Measurements from ENCODE around the gene FBXO41.

The FBXO41 gene

GRCh38 chr2:73250872-73251846, 33.1 kb downstream of the FBXO41 start:
- Histone ChIP-seq H3K79me1 (ENCODE audit: low read length) (no peaks in the 10 kb centered on the region), H2BK120ac (ENCODE audit: insufficient read depth, low read length, poor library complexity) (no peak overlapping the region), H3K4me3 (ENCODE audit: low read depth, low read length) (no peak overlapping the region), H3K9me3 (ENCODE audit: insufficient read depth, low read depth, low read length) (no peaks in the 10 kb centered on the region), H3K4me2 (ENCODE audit: low read length) (no peak overlapping the region), H4K12ac (ENCODE audit: low read depth, low read length) (no peak overlapping the region), H3K27ac (ENCODE audit: low read depth, low read length) (no peak overlapping the region), H2AK5ac (ENCODE audit: low read length) (no peak overlapping the region), H3K18ac (ENCODE audit: low read length) (no peak overlapping the region), H3K4me1 (ENCODE audit: control insufficient read depth in 1 of 2, insufficient read depth in 2 of 2, low read length in 2 of 2) (no peaks in the 10 kb centered on the region), H2BK12ac (ENCODE audit: low read length) (no peak overlapping the region), H2BK5ac (ENCODE audit: low read depth, low read length, poor library complexity) (no peak overlapping the region), H3K9ac (ENCODE audit: low read length) (no peak overlapping the region), H3K23ac (ENCODE audit: low read length) (no peak overlapping the region), H3K79me2 (ENCODE audit: control insufficient read depth, insufficient read depth, low read length, poor library complexity) (no peaks in the 10 kb centered on the region), H3K14ac (ENCODE audit: low read length) (no peak overlapping the region), H3K27me3 (ENCODE audit: insufficient read depth, low read length) (no peaks in the 10 kb centered on the region), H4K91ac (ENCODE audit: low read depth, low read length) (no peak overlapping the region), H2AFZ (ENCODE audit: insufficient read depth, low read length, poor library complexity) (no peak overlapping the region), H3K4ac (ENCODE audit: low read depth, low read length) (no peak overlapping the region), H4K8ac (ENCODE audit: low read depth, low read length) (no peak overlapping the region), H3K36me3 (ENCODE audit: control insufficient read depth in 1 of 2, insufficient read depth in 2 of 2, low read length in 2 of 2) (peaks cover 49 to 76% of the 10 kb centered on the region in 2 experiments)
- WGBS (ENCODE audit: extremely low coverage, insufficient coverage, insufficient read length) = no CpG with 5 or more reads among the region's 17 CpGs
- DNase-seq = no peak

GRCh38 chr2:73249636-73250035, 34.6 kb downstream of the FBXO41 start:
- H2AK5ac ChIP-seq (ENCODE audit: low read length) = no peak overlapping the region
- H3K14ac ChIP-seq (ENCODE audit: low read length) = no peak overlapping the region
- no peak overlapping the region for H3K23ac ChIP-seq (ENCODE audit: low read length)
- no peak for DNase-seq
- H3K4me2 ChIP-seq (ENCODE audit: low read length) = no peak overlapping the region
- H3K79me2 ChIP-seq (ENCODE audit: control insufficient read depth, insufficient read depth, low read length, poor library complexity) = no peaks in the 10 kb centered on the region
- H2BK120ac ChIP-seq (ENCODE audit: insufficient read depth, low read length, poor library complexity) = no peak overlapping the region
- no peak overlapping the region for H2BK5ac ChIP-seq (ENCODE audit: low read depth, low read length, poor library complexity)
- no peak overlapping the region for H3K27ac ChIP-seq (ENCODE audit: low read depth, low read length)
- H2AFZ ChIP-seq (ENCODE audit: insufficient read depth, low read length, poor library complexity) = no peak overlapping the region
- no peak overlapping the region for H3K18ac ChIP-seq (ENCODE audit: low read length)
- no peak overlapping the region for H3K4me3 ChIP-seq (ENCODE audit: low read depth, low read length)
- H3K4me1 ChIP-seq (ENCODE audit: control insufficient read depth in 1 of 2, insufficient read depth in 2 of 2, low read length in 2 of 2) = no peaks in the 10 kb centered on the region
- H3K9ac ChIP-seq (ENCODE audit: low read length) = no peak overlapping the region
- no peaks in the 10 kb centered on the region for H3K79me1 ChIP-seq (ENCODE audit: low read length)
- H4K91ac ChIP-seq (ENCODE audit: low read depth, low read length) = no peak overlapping the region
- H4K12ac ChIP-seq (ENCODE audit: low read depth, low read length) = no peak overlapping the region
- no peaks in the 10 kb centered on the region for H3K27me3 ChIP-seq (ENCODE audit: insufficient read depth, low read length)
- H3K9me3 ChIP-seq (ENCODE audit: insufficient read depth, low read depth, low read length) = no peaks in the 10 kb centered on the region
- WGBS (ENCODE audit: extremely low coverage, insufficient coverage, insufficient read length) = no CpG with 5 or more reads among the region's 9 CpGs
- H3K36me3 ChIP-seq (ENCODE audit: control insufficient read depth in 1 of 2, insufficient read depth in 2 of 2, low read length in 2 of 2) = peaks cover 49 to 83% of the 10 kb centered on the region in 2 experiments
- H3K4ac ChIP-seq (ENCODE audit: low read depth, low read length) = no peak overlapping the region
- H2BK12ac ChIP-seq (ENCODE audit: low read length) = no peak overlapping the region
- H4K8ac ChIP-seq (ENCODE audit: low read depth, low read length) = no peak overlapping the region

- no peaks in the 10 kb centered on the region for H3K79me2 ChIP-seq (ENCODE audit: control insufficient read depth, insufficient read depth, low read length, poor library complexity)
- H4K12ac ChIP-seq (ENCODE audit: low read depth, low read length) = no peak overlapping the region
- H2BK5ac ChIP-seq (ENCODE audit: low read depth, low read length, poor library complexity) = no peak overlapping the region
- H3K27me3 ChIP-seq (ENCODE audit: insufficient read depth, low read length) = no peaks in the 10 kb centered on the region
- WGBS (ENCODE audit: extremely low coverage, insufficient coverage, insufficient read length) = no CpG with 5 or more reads among the region's 3 CpGs
- H3K27ac ChIP-seq (ENCODE audit: low read depth, low read length) = no peak overlapping the region
- H2AK5ac ChIP-seq (ENCODE audit: low read length) = no peak overlapping the region
- H2BK12ac ChIP-seq (ENCODE audit: low read length) = no peak overlapping the region
- H2BK120ac ChIP-seq (ENCODE audit: insufficient read depth, low read length, poor library complexity) = no peak overlapping the region
- no peak overlapping the region for H2AFZ ChIP-seq (ENCODE audit: insufficient read depth, low read length, poor library complexity)
- H3K18ac ChIP-seq (ENCODE audit: low read length) = no peak overlapping the region
- H3K4ac ChIP-seq (ENCODE audit: low read depth, low read length) = no peak overlapping the region
- no peak overlapping the region for H3K4me2 ChIP-seq (ENCODE audit: low read length)
- no peak overlapping the region for H3K14ac ChIP-seq (ENCODE audit: low read length)
- H3K79me1 ChIP-seq (ENCODE audit: low read length) = no peaks in the 10 kb centered on the region
- H3K9me3 ChIP-seq (ENCODE audit: insufficient read depth, low read depth, low read length) = no peaks in the 10 kb centered on the region
- no peak overlapping the region for H4K8ac ChIP-seq (ENCODE audit: low read depth, low read length)
- no peak overlapping the region for H4K91ac ChIP-seq (ENCODE audit: low read depth, low read length)
- no peak overlapping the region for H3K4me3 ChIP-seq (ENCODE audit: low read depth, low read length)
- H3K9ac ChIP-seq (ENCODE audit: low read length) = no peak overlapping the region
- H3K23ac ChIP-seq (ENCODE audit: low read length) = no peak overlapping the region
- H3K4me1 ChIP-seq (ENCODE audit: control insufficient read depth in 1 of 2, insufficient read depth in 2 of 2, low read length in 2 of 2) = peaks cover 0 to 4% of the 10 kb centered on the region in 2 experiments
- no peak for DNase-seq
- H3K36me3 ChIP-seq (ENCODE audit: control insufficient read depth in 1 of 2, insufficient read depth in 2 of 2, low read length in 2 of 2) = peaks cover 41 to 68% of the 10 kb centered on the region in 2 experiments
Observed at GRCh38 chr2:73246850-73247249, 37.4 kb downstream of the FBXO41 start.

- Histone ChIP-seq H4K8ac (ENCODE audit: low read depth, low read length) (no peak overlapping the region), H3K27ac (ENCODE audit: low read depth, low read length) (no peak overlapping the region), H3K27me3 (ENCODE audit: insufficient read depth, low read length) (no peaks in the 10 kb centered on the region), H4K12ac (ENCODE audit: low read depth, low read length) (no peak overlapping the region), H2BK120ac (ENCODE audit: insufficient read depth, low read length, poor library complexity) (no peak overlapping the region), H3K36me3 (ENCODE audit: control insufficient read depth in 1 of 2, insufficient read depth in 2 of 2, low read length in 2 of 2) (peaks cover 22 to 53% of the 10 kb centered on the region in 2 experiments), H2BK12ac (ENCODE audit: low read length) (no peak overlapping the region), H3K4me2 (ENCODE audit: low read length) (no peak overlapping the region), H3K18ac (ENCODE audit: low read length) (no peak overlapping the region), H3K79me1 (ENCODE audit: low read length) (no peaks in the 10 kb centered on the region), H3K23ac (ENCODE audit: low read length) (no peak overlapping the region), H3K14ac (ENCODE audit: low read length) (no peak overlapping the region), H3K4ac (ENCODE audit: low read depth, low read length) (no peak overlapping the region), H2AFZ (ENCODE audit: insufficient read depth, low read length, poor library complexity) (no peak overlapping the region), H3K9ac (ENCODE audit: low read length) (no peak overlapping the region), H2AK5ac (ENCODE audit: low read length) (no peak overlapping the region), H2BK5ac (ENCODE audit: low read depth, low read length, poor library complexity) (no peak overlapping the region), H3K4me1 (ENCODE audit: control insufficient read depth in 1 of 2, insufficient read depth in 2 of 2, low read length in 2 of 2) (peaks cover 0 to 4% of the 10 kb centered on the region in 2 experiments), H3K4me3 (ENCODE audit: low read depth, low read length) (no peak overlapping the region), H3K79me2 (ENCODE audit: control insufficient read depth, insufficient read depth, low read length, poor library complexity) (no peaks in the 10 kb centered on the region), H3K9me3 (ENCODE audit: insufficient read depth, low read depth, low read length) (no peaks in the 10 kb centered on the region), H4K91ac (ENCODE audit: low read depth, low read length) (no peak overlapping the region)
- no peak for DNase-seq
- WGBS (ENCODE audit: extremely low coverage, insufficient coverage, insufficient read length) = no CpG with 5 or more reads among the region's 3 CpGs
Observed at GRCh38 chr2:73244580-73244979, 39.7 kb downstream of the FBXO41 start.
